ENCODE measurements around the gene RNF112. TPM values are rescaled to one million over a fixed set of nuclear protein-coding genes. Genes with fewer than 3 reads are reported as not detected.

Gene RNF112
- total RNA-seq, 1 donor from 2014 or later = 0.40 TPM

DNA sequence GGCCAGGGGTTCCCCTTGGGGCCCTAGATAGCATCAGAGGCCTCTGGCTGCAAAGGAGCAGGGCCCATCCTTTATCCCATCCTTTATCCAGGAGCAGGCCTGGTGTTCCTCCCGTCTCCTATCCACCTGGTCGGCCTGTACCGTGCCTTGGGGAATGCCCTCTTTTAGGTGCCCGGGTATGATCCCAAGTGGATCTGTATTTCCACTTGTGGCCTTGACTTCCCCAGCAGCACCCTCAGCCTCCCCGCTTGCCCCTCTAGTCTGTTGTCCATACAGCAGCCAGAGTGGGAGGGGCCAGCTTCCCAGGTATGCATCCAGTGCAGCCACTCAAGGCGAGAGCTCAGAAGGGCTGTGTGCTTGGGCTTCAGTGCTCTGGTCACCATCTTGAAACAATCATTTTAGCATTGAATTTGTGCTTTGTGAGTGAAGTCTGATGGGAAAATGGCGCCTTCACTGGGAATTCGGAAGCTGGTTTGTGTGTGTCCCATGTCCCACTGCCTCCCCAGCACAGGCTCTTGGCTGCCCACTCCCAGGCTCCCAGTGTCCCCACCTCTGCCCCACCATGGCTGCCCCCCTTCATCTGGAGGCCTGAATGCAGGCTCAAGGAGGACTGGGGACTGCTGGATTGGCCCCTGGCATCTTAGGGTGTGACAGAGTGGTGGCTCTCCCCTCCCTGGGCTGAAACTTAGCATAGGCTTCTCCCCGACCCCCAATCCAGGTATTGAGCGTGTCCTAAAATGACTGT lies 3.3 kb upstream of the RNF112 start:
- no peak for DNase-seq
- intact Hi-C loops (cut with micrococcal nuclease) = no loop called here
- Mint-ChIP-seq H3K27me3 (peaks cover 7% of the 10 kb centered on the region), H3K4me1 (no peaks in the 10 kb centered on the region), H3K27ac (no peak overlapping the region), H3K4me3 (no peak overlapping the region), H3K9me3 (no peaks in the 10 kb centered on the region), H3K36me3 (ENCODE audit: low read depth) (no peaks in the 10 kb centered on the region)

DNA sequence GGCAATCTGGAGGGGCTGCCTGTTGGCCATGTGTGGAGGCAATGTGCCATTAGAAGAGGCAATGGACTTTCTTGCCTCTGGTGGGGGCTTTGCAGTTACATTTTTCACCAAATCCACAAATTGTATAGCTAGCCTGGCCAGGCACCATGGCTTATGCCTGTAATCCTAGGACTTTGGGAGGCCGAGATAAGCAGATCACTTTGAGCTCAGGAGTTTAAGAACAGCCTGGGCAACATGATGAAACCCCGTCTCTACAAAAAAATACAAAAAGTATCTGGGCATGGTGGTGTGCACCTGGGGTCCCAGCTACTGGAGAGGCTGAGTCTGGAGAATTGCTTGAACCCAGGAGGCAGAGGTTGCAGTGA lies 2.7 kb upstream of the RNF112 start:
- no peak overlapping the region for H3K4me3 Mint-ChIP-seq
- no peaks in the 10 kb centered on the region for H3K36me3 Mint-ChIP-seq (ENCODE audit: low read depth)
- no peak for DNase-seq
- H3K27me3 Mint-ChIP-seq = peaks cover 7% of the 10 kb centered on the region
- H3K27ac Mint-ChIP-seq = no peak overlapping the region
- no peaks in the 10 kb centered on the region for H3K4me1 Mint-ChIP-seq
- H3K9me3 Mint-ChIP-seq = no peaks in the 10 kb centered on the region
- intact Hi-C loops (cut with micrococcal nuclease) = no loop called here

DNA sequence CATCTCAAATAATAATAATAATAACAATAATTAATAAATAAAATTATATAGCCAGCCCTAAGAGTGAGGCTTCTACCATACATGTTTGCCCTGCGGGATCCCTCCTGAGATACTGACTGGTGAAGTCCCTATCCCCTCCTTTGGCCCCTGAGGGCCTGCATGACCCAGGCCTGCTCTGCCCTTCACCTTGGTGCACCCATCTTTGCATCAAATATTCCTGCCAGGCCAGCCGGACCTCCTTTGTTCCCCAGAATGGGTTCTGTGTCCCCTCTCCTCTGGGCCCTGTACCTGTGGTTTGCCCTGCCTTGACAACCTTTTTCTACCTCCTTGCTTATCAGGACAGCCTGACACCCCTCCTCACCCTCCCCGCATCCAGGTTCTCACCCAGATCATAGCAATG lies 2.0 kb upstream of the RNF112 start:
- intact Hi-C loops (cut with micrococcal nuclease) = no loop called here
- no peaks in the 10 kb centered on the region for H3K9me3 Mint-ChIP-seq
- DNase-seq = no peak
- no peak overlapping the region for H3K4me3 Mint-ChIP-seq
- H3K4me1 Mint-ChIP-seq = no peaks in the 10 kb centered on the region
- no peaks in the 10 kb centered on the region for H3K36me3 Mint-ChIP-seq (ENCODE audit: low read depth)
- H3K27me3 Mint-ChIP-seq = peaks cover 7% of the 10 kb centered on the region
- no peak overlapping the region for H3K27ac Mint-ChIP-seq

DNA sequence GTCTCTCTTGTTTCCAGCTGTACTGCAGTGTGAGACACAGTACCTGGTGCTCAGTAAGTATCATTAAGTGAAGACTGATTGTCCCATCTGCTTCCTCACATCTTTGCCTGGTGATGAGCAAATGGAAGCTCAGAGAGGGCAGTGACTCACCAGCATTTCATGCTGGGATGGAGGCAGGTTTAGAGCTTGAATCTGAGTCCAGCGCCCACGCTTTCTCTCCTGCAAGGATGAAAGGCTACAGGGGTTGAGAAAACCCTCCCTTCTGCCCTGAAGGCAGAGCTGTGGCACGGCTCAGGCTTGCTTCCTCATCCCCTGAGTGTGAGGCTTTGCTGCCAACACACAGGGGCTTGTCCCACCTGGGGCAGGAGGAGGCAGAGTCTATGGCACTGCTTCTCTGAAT lies 1.5 kb upstream of the RNF112 start:
- no peaks in the 10 kb centered on the region for H3K4me1 Mint-ChIP-seq
- intact Hi-C loops (cut with micrococcal nuclease) = no loop called here
- H3K36me3 Mint-ChIP-seq (ENCODE audit: low read depth) = no peaks in the 10 kb centered on the region
- no peaks in the 10 kb centered on the region for H3K9me3 Mint-ChIP-seq
- no peak for DNase-seq
- peaks cover 7% of the 10 kb centered on the region for H3K27me3 Mint-ChIP-seq
- H3K27ac Mint-ChIP-seq = no peak overlapping the region
- no peak overlapping the region for H3K4me3 Mint-ChIP-seq

DNA sequence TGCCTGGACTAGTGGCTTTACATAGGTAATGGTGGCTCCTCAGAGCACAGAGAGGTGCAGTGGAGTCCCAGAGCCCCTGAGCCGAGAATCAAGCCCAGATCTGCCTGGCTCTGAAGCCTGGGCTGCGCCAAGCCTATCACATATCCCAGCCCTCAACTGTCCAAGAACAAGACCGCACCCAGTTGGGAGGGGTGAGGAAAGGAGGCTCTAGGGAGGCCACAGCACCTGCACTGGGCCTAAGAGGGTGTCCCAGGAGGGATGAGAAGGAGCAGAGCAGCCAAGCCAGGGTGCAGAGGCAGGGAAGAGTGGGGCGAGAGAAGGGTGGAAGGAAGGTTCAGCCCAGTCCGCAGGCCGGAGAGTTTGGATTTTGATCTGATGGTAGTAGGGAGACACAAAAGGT lies 941 bp upstream of the RNF112 start:
- Mint-ChIP-seq H3K27ac (no peak overlapping the region), H3K9me3 (no peaks in the 10 kb centered on the region), H3K4me3 (no peak overlapping the region), H3K36me3 (ENCODE audit: low read depth) (no peaks in the 10 kb centered on the region), H3K27me3 (peaks cover 7% of the 10 kb centered on the region), H3K4me1 (no peaks in the 10 kb centered on the region)
- intact Hi-C loops (cut with micrococcal nuclease) = no loop called here
- no peak for DNase-seq

DNA sequence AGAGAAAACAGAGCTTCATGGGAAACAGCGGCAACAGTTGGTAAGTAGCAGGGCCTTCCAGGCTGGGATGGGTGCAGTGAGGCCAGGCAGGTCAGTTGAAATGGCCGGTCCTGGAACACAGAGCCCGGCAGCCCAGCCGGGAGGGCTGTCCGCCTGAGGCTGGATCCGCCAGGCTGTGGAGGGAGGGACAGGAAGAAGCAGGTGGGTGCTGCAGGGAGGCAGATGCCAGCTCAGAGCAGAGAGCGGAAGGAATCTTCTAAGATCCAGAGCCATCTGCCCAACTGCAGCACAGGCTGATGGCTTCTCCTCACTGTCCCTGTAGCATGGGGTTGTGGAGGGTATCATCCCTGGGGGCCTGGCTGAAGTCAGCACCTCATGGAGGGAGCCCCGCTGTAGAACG lies 599 bp downstream of the RNF112 start:
- intact Hi-C loops (cut with micrococcal nuclease) = no loop called here
- Mint-ChIP-seq H3K4me3 (no peak overlapping the region), H3K27me3 (peaks cover 7% of the 10 kb centered on the region), H3K27ac (no peak overlapping the region), H3K4me1 (no peaks in the 10 kb centered on the region), H3K9me3 (no peaks in the 10 kb centered on the region), H3K36me3 (ENCODE audit: low read depth) (no peaks in the 10 kb centered on the region)
- no peak for DNase-seq

DNA sequence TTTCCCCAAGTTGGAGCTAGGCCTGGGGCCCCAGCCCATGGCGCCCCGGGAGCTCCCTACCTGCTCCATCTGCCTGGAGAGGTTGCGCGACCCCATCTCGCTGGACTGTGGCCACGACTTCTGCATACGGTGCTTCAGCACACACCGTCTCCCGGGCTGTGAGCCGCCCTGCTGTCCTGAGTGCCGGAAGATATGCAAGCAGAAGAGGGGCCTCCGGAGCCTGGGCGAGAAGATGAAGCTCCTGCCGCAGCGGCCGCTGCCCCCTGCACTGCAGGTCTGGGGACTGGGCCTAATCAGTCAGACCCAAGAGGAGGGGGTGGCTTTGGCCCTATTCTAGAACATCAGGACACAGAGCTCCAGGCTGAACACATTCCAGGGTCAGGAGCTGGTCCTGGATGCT lies 1.5 kb downstream of the RNF112 start:
- Mint-ChIP-seq H3K27me3 (peaks cover 7% of the 10 kb centered on the region), H3K4me1 (peaks cover under 1% of the 10 kb centered on the region), H3K36me3 (ENCODE audit: low read depth) (no peaks in the 10 kb centered on the region), H3K27ac (no peak overlapping the region), H3K9me3 (no peaks in the 10 kb centered on the region), H3K4me3 (no peak overlapping the region)
- DNase-seq = no peak
- intact Hi-C loops (cut with micrococcal nuclease) = no loop called here

DNA sequence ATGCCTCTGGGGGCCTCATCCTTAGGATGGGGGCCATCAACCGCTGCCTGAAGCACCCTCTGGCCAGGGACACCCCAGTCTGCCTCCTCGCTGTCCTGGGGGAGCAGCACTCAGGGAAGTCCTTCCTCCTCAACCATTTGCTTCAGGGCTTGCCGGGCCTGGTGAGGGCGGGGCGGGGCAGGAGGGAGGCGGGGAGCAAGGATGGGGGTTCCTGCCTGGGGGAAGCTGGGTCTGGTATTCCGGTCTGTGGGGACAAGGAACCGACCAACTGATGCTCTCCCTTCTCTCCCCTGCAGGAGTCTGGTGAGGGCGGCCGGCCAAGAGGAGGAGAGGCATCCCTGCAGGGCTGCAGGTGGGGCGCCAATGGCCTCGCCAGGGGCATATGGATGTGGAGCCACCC lies 2.0 kb downstream of the RNF112 start:
- Mint-ChIP-seq H3K27me3 (peaks cover 7% of the 10 kb centered on the region), H3K27ac (no peak overlapping the region), H3K4me1 (peaks cover 5% of the 10 kb centered on the region), H3K36me3 (ENCODE audit: low read depth) (no peaks in the 10 kb centered on the region), H3K4me3 (no peak overlapping the region), H3K9me3 (no peaks in the 10 kb centered on the region)
- intact Hi-C loops (cut with micrococcal nuclease) = no loop called here
- no peak for DNase-seq

DNA sequence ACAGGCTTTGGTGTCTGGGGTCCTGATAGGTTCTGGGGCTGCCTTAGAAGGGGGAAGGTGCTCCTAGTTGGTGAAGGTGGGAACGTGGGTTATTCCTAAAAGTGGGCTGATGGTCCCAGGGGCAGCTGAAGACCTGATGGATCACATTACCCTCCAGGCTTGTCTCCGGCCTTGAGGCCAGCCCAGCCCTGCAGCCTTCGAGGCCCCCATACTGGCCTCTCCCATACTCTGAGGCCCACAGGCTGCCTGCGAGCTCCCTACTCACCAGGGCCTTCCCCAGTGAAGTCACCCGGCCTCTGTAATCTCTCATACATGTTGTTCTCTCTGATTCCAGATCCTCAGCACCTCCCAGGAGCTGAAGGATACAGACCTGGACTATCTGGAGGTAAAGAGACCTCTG lies 2.7 kb downstream of the RNF112 start:
- intact Hi-C loops (cut with micrococcal nuclease) = no loop called here
- no peak for DNase-seq
- Mint-ChIP-seq H3K27me3 (peaks cover 9% of the 10 kb centered on the region), H3K4me3 (no peak overlapping the region), H3K4me1 (peaks cover 9% of the 10 kb centered on the region), H3K9me3 (no peaks in the 10 kb centered on the region), H3K36me3 (ENCODE audit: low read depth) (no peaks in the 10 kb centered on the region), H3K27ac (no peak overlapping the region)

DNA sequence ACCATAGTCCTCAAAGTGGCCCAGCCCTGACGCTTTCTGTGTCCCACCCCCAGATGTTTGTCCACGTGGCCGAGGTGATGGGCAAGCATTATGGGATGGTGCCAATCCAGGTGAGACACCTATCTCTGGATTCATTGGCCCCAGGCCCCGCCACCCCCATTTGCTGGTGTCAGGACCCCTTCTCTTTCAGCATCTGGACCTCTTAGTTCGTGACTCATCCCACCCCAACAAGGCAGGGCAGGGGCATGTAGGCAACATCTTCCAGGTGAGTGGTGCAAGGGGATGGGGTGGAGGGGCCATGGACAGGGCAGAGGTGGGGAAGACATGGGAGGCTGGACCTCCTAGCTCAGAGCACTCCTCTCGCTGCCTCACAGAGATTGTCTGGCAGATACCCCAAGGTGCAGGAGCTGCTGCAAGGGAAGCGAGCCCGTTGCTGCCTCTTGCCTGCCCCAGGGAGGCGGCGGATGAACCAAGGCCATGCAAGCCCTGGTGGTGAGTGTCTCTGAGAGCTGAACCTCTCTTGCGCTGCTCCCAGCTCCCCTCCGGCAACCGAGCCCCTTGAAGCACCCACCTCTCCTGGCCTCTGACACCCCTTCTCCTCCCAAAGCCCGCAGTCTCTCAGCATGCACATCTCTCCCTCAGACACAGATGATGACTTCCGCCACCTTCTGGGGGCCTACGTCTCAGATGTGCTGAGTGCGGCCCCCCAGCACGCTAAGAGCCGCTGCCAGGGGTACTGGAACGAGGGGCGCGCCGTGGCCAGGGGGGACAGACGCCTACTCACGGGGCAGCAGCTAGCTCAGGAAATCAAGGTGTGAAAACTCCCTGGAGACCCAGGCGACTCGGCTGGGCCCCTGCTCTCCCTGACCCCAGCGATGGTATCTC lies 3.6 kb downstream of the RNF112 start:
- Mint-ChIP-seq H3K36me3 (ENCODE audit: low read depth) (no peaks in the 10 kb centered on the region), H3K9me3 (no peaks in the 10 kb centered on the region), H3K4me3 (no peak overlapping the region), H3K27ac (no peak overlapping the region), H3K27me3 (peaks cover 6% of the 10 kb centered on the region), H3K4me1 (peaks cover 9% of the 10 kb centered on the region)
- intact Hi-C loops (cut with micrococcal nuclease) = no loop called here
- no peak for DNase-seq

DNA sequence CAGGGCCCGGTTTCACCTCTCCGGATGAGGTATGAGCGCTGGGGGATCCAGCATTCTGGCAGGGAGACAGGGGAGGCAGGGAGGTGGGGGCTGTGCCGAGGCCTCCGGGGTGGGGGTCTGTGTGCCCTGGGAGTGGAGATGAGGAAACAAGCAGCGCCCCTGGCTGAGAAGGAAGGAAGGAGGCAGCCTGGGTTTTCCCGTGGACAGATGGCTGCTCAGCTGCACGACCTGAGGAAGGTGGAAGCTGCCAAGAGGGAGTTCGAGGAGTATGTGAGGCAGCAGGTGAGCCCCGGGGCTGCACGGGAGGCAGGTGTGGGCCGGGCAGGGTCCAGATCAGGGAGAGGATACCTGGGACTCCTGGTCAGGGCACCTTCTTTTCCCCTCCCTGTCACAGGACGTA lies 4.3 kb downstream of the RNF112 start:
- peaks cover 3% of the 10 kb centered on the region for H3K27me3 Mint-ChIP-seq
- H3K9me3 Mint-ChIP-seq = no peaks in the 10 kb centered on the region
- DNase-seq = no peak
- H3K36me3 Mint-ChIP-seq (ENCODE audit: low read depth) = no peaks in the 10 kb centered on the region
- intact Hi-C loops (cut with micrococcal nuclease) = no loop called here
- no peak overlapping the region for H3K27ac Mint-ChIP-seq
- H3K4me1 Mint-ChIP-seq = peaks cover 9% of the 10 kb centered on the region
- H3K4me3 Mint-ChIP-seq = no peak overlapping the region

DNA sequence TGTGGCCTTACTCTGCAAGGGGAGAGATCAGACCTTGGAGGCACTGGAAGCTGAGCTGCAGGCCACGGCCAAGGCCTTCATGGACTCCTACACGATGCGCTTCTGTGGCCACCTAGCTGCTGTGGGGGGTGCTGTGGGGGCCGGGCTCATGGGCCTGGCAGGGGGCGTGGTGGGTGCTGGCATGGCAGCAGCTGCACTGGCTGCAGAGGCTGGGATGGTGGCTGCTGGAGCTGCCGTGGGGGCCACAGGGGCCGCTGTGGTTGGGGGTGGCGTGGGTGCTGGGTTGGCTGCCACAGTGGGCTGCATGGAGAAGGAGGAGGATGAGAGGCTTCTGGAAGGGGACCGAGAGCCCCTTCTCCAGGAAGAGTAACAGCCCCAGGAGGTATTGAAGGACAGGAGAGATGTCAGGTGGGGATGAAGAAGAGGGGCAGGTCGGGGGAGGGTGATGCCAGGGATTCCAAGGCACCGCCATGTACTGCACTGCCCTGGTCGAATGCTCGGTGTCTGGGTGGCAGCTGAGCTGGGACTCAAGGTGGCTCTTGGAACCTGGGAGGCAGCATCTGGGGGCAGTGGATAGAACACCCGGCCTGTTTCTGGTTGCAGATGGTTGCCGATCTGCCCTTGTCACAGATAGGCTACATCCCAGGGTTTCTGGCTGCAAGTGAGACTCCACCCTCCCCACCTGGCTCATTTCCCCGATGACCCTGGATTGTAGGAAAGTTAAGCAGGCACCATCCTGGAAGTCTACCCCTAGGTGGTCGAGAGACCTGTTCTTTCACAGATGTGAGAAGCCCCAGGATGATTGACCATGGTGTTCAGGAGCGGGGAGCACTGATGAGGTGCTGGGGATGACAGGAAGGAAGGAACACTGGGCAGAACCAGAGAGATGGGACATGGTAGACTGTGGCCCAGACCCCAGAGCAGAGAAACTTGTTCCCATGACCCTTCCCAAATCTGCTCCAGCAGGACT lies 5.1 kb downstream of the RNF112 start:
- Mint-ChIP-seq H3K4me1 (peaks cover 9% of the 10 kb centered on the region), H3K9me3 (no peaks in the 10 kb centered on the region), H3K27ac (no peak overlapping the region), H3K4me3 (no peak overlapping the region), H3K36me3 (ENCODE audit: low read depth) (no peaks in the 10 kb centered on the region), H3K27me3 (peaks cover 2% of the 10 kb centered on the region)
- no peak for DNase-seq
- intact Hi-C loops (cut with micrococcal nuclease) = no loop called here

DNA sequence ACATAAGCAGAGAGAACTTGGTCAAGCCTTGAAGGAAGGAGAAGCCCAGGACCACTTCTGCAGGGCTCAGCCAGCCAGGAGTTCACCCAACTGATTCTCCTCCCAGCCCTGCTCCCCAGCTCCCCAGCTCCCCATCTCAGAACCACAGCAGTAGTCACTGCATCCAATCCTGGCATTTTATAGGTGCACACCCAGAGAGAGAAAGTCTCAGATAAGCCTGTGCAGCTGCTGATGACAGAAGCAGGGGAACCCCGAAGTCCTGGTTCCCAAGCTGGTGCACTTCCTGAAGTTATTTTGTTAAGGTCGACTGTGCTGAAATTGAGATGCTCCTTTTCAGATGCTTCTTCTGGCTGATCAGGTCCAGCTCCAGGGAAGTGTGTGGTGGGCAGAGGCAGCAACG lies 6.6 kb downstream of the RNF112 start:
- H3K27ac Mint-ChIP-seq = no peak overlapping the region
- no peaks in the 10 kb centered on the region for H3K9me3 Mint-ChIP-seq
- H3K27me3 Mint-ChIP-seq = peaks cover 2% of the 10 kb centered on the region
- peaks cover 9% of the 10 kb centered on the region for H3K4me1 Mint-ChIP-seq
- intact Hi-C loops (cut with micrococcal nuclease) = no loop called here
- no peak for DNase-seq
- no peak overlapping the region for H3K4me3 Mint-ChIP-seq
- no peaks in the 10 kb centered on the region for H3K36me3 Mint-ChIP-seq (ENCODE audit: low read depth)
